COLO829 (cell line): ENCODE results near the gene HIP1.
"Not testable (repeated sequence)": the region's sequence is repeated elsewhere in the genome, so short reads cannot be mapped to it uniquely, and the experiment has no call there.

Experiments
- DNase-seq: peaks from one replicate; pipeline ENCODE4 v3.0.0; 2012; ENCODE audit warnings: low spot score

HIP1 gene

GRCh38 chr7:75492020-75492419, 246.7 kb downstream of the HIP1 start, which contains the start of gene SPDYE5:
SPDYE5 (plus strand) TSS chr7:75492320; CDS start chr7:75494048, 1,728 bp downstream.
- not testable (repeated sequence) for DNase-seq

GRCh38 chr7:75485979-75486643, 252.6 kb downstream of the HIP1 start, which contains the start of gene POM121C:
POM121C (minus strand) TSS chr7:75486299; CDS start chr7:75441496, 44,803 bp downstream.
- peak; percentile 81 for DNase-seq

- DNase-seq, result not testable (repeated sequence)
These were observed 253.3 kb downstream of the HIP1 start for GRCh38 chr7:75485355-75485978.
